ENCODE results near the gene ZNF618.

The ZNF618 gene

GRCh38 chr9:113911850-113912557 lies 35.9 kb downstream of the ZNF618 start:
- no peak for DNase-seq (ENCODE audit: low read depth)

DNA sequence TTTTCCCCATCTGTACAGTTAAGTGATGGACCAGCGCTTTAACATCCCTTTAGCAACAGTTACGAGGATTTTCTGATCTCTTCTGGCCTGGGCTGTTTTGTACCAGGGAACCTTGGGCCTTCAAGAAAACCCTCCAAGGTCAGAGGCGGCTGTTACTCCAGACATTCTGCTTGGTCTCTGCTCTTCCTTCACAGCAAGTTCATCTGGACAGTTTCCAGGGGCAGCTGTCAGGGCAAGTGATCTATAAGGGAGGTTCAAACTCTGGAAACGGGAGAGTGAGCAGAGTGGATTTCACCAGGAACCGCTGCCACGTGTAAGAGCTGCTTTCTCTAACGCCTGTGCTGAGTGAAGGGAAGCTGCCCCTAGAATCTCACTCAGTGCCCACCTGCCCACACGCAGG lies 36.7 kb downstream of the ZNF618 start:
- no peak for DNase-seq (ENCODE audit: low read depth)

- no peak for DNase-seq (ENCODE audit: low read depth)
These were observed 37.5 kb downstream of the ZNF618 start for GRCh38 chr9:113913426-113914195.

- DNase-seq (ENCODE audit: low read depth): no peak
These were observed 38.4 kb downstream of the ZNF618 start for GRCh38 chr9:113914517-113914916.

GRCh38 chr9:113915817-113916434 lies 39.8 kb downstream of the ZNF618 start:
- DNase-seq (ENCODE audit: low read depth): no peak

GRCh38 chr9:113916931-113917330 lies 40.8 kb downstream of the ZNF618 start:
- DNase-seq (ENCODE audit: low read depth): no peak

DNA sequence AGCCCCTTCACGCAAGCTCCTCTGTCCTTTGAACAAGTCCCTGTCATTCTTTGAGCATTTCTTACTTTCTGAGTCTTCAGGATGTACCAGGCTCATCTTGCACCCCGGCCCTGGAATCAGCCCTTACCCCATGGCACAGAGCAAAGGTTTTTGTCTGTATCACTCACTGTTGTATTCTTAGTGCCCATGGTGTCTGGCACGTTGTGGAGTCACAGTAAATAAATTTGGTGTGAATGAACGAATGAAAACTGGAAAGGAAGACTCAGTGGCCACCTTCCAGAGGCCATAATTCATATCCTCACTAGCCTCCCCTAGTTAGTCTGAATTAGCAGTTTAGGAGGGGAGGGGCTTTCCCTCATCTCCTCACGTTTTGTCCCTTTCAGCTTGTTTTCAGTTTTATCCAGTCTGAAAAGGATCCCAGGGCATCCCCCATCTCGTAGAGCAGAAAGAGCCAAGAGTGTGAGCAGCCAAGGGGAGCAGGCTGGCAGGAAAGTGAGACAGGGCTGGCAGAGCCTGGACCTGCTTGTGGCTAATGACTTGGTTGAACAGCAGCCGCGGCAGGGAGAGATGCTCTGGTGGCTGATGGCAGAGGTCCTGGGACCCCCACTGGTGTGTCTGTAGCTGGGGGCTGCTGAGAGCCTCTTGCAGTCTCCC lies 42.7 kb downstream of the ZNF618 start:
- DNase-seq (ENCODE audit: low read depth): no peak

GRCh38 chr9:113919382-113919781 lies 43.3 kb downstream of the ZNF618 start:
- no peak for DNase-seq (ENCODE audit: low read depth)

DNA sequence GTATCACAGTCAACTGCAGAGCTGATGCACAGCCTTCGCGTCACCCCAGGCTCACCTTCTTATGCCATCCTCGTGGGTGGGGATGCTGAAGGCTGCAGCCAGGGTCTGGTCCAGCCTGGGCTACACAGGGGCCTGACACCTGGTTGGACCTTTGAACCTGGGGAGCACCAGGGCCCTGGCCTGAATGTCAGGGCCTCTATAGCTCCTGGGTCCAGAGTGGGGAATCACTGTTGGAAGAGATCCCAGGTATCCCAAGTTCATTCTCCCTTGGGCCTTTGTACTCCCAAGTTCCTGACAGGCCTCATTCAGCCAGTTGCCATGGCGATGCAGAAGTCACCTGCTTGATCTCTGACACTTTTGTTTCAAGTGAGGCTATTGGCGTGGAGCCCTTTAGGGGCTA lies 43.8 kb downstream of the ZNF618 start:
- DNase-seq (ENCODE audit: low read depth): no peak

DNA sequence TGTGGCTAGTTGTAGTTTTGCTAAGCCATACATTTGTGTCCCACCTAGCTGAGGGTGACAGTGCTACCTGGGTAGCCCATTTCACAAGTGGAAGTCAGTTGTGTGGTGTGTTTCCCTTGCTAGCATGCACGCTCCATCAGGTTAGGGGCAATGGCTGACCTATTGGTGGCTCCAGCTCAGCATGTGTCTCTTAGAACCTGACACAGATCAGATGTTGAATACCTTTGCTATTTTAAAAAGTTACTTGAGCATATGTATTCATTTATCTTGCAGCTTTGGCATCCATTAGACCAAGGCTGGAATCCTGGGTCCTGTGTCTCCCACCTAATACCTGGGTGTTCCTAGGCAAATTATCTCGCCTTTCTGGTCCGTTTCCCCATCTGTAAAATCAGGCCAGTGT lies 44.8 kb downstream of the ZNF618 start:
- DNase-seq (ENCODE audit: low read depth): no peak

- DNase-seq (ENCODE audit: low read depth): no peak
These were observed 45.4 kb downstream of the ZNF618 start for GRCh38 chr9:113921396-113921925.

DNA sequence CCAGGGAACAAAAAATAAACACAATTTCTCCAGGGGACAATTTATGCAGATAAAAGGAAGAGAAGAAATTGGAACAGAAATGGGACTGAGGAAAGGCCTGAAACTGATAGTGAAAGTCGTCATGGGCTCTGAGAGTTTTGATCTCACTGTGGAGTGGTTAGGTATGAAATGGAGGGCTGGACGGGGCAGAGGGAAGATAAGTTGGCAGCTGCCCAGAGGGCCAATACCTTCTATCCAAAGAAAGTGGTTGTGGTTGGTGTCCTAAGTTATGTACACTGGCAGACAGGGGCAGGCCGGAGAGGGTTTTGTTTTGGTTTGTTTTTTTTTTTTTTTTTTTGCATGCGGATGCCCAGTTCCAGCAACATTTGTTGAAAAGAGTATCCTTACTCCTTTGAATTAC lies 46.1 kb downstream of the ZNF618 start:
- no peak for DNase-seq (ENCODE audit: low read depth)

DNA sequence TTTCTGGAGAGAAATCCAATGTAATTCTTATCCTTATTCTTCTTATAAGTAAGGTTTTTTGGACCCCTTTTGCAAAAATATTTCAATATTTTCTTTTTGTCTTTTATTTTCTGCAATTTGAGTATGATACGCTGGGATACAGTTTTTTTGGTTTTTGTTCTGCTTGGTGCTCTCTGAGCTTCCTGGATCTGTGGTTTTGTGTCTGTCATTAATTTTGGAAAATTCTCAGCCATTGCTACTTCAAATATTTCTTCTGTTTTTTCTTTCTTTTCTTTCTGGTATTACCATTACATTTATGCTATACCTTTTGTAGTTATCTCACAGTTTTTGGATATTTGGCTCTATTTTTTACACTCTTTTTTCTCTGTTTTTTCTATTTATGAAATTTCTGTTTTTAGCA lies 50.1 kb downstream of the ZNF618 start:
- DNase-seq (ENCODE audit: low read depth): no peak

DNA sequence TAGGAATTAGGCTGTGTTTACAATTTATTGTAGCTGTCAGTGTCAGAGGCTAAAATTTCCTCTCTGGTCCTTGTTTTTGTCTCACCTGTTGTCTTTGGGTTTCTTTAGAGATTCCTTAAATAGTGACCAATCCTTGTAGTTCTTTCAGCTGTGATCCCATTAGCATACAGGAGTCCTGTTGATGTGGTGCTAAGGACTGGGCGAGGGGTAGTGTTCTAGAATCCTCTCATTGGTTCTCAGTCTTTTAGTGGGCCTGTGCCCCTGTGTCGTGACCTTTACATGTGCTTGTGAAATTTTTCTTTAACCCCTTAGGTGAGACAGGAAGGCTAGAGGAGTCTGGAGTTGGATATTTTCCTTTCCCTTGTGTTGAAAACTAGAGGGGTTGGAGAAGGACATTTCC lies 51.2 kb downstream of the ZNF618 start:
- no peak for DNase-seq (ENCODE audit: low read depth)

DNA sequence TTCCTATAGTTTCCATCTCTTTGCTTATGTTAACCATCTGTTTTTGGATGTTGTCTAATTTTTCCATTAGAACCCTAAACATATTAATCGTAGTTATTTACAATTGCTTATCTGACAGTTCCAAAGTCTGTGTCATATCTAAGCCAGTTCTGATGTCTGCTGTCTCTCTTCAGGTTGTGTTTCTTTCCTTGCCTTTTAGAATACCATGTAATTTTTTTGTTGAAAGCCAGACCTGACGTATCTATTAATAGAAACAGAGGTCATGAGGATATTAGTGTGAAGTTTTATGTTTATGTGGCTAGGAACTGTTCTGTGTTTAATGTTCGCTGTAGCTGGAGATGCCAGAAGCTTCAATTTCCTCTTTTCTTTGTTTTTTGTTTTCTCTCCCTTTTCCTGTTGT lies 52.2 kb downstream of the ZNF618 start:
- DNase-seq (ENCODE audit: low read depth): no peak

DNA sequence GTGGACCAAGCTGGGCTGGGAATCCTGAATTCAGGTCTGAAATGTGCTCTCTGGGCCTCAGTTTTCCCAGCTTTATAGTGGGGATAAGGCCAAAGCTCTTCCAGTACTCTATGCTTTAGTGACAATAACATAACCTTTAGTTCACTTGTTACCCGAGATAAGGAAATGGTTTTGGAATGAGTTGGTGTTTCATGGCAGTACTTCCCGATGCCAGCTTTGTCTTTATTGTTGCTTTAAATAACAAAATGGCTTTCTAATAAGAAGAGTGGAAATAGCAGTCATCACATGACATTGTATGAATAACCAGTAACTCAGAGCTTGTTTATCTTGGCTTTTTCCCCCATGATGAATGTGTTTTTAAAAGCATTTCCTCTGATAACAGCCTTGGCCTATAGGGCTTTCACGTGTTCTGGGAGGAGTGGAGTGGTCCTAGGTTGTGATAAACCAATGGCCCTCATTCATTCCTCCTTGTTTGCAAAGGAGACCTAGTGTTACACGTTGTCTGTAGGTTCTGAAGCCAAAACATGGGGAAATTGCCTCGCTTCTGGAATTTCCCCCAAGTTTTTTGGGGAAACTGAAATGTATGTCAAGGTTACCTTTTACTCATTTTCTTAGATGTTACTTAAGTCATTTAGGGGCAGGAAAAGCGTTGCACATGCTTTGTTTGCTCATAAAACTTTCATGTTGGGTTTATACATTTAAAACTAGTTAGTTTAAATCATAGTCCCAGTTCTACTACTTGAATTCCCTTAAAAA lies 53.7 kb downstream of the ZNF618 start:
- no peak for DNase-seq (ENCODE audit: low read depth)

DNA sequence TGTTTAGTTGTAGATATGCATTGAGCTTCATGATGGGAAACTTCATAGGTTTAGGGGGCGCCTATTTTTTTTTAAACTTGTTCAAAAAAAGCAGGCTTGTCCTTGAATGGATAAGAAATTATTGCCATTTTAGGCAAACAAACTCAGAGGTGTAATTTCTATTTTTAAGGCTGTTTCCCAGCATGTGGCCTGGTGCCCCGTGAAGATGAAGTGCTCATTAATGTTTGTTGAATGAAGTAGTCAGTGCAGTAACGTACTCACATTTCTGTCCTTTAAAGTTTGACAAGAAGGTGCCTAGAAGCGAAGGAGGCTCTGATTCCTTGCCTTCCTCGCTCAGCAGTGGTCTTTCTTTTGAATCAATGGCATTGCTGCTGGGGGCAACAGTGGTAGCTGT lies 54.3 kb downstream of the ZNF618 start:
- DNase-seq (ENCODE audit: low read depth): no peak

DNA sequence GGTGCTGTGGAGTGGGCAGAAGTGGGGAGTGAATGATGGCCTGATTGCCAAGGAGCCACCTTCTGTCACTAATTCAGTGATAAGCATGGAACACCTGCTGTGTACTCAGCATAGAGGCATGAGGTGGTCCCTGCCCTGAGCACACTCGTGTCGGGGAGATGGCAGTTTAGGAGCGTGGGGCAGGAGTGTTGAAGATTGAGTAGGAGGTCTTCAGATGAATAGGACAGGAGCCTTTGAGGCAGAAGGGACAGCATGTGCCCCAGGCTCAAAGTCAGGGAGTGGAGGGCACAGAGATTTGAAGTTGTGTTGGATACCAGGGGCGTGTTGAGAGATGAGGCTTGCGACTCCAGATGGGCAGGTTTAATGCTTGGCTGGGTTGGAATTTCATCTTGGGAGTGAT lies 55.0 kb downstream of the ZNF618 start:
- no peak for DNase-seq (ENCODE audit: low read depth)

DNA sequence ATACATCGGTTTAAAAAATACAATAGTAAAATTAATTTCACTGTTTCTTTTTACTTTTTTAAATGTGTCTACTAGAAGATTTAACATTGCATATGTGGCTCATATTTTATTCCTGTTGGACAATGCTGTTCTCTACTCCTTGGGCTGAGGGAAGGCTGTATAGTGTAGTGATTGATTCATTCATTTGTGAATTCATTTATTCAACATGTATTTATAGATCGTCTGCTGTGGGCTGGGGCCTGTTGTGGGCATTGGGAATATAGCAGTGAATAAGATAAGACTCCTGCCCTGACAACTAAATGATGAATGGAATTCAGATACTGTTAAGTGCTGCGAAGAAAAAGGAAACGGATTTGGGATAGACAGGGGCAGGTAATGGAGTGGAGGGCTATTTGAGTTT lies 55.7 kb downstream of the ZNF618 start:
- DNase-seq (ENCODE audit: low read depth): no peak

GRCh38 chr9:113932906-113933584 lies 56.9 kb downstream of the ZNF618 start:
- DNase-seq (ENCODE audit: low read depth): no peak

GRCh38 chr9:113933671-113934070 lies 57.6 kb downstream of the ZNF618 start:
- DNase-seq (ENCODE audit: low read depth): no peak

All from stimulated activated CD8-positive, alpha-beta memory T cell treated with anti-CD3 and anti-CD28 coated beads, Interleukin-15, amount 100 ng/mL, for 1 hour (primary cell).